Neuronal stem cell (in vitro differentiated cells): ENCODE results near the gene MREG.

Experiments used
- DNase-seq: peaks from one replicate; pipeline ENCODE4 v3.0.0-alpha.2; 2013; ENCODE audit warnings: low spot score
- H2AFZ ChIP-seq: one replicate; pipeline ENCODE4 v1.6.1; 2013; ENCODE audit warnings: mild to moderate bottlenecking, low read length, inconsistent platforms
- H2AK5ac ChIP-seq: 2 replicates; pipeline ENCODE4 v1.6.1; 2013; ENCODE audit warnings: low read depth, mild to moderate bottlenecking, inconsistent platforms, low read length, moderate library complexity, mixed read lengths
- H2BK120ac ChIP-seq: 2 replicates; pipeline ENCODE4 v1.6.1; 2013; ENCODE audit warnings: low read depth, mild to moderate bottlenecking, inconsistent platforms, low read length, moderate library complexity, mixed read lengths
- H2BK12ac ChIP-seq: one replicate; pipeline ENCODE4 v1.6.1; 2013; ENCODE audit warnings: low read length, inconsistent platforms
- H2BK15ac ChIP-seq: 2 replicates; pipeline ENCODE4 v1.6.1; 2013; ENCODE audit warnings: mild to moderate bottlenecking, low read length, inconsistent platforms, mixed read lengths
- H2BK5ac ChIP-seq: one replicate; pipeline ENCODE4 v1.6.1; 2013; ENCODE audit warnings: inconsistent platforms, mild to moderate bottlenecking, low read length, moderate library complexity
- H3K14ac ChIP-seq: one replicate; pipeline ENCODE4 v1.6.1; 2013; ENCODE audit warnings: low read length, inconsistent platforms
- H3K18ac ChIP-seq: 2 replicates; pipeline ENCODE4 v1.6.1; 2013; ENCODE audit warnings: low read length, inconsistent platforms
- H3K23ac ChIP-seq: 2 replicates; pipeline ENCODE4 v1.6.1; 2013; ENCODE audit warnings: low read depth, mild to moderate bottlenecking, mixed read lengths, low read length, inconsistent platforms; ENCODE audit not compliant: poor library complexity
- H3K27ac ChIP-seq: replicated peaks from 3 replicates; pipeline ENCODE4 v1.5.1; 2013; ENCODE audit warnings: low read length, inconsistent platforms
- H3K27me3 ChIP-seq, 3 experiments: 2 replicates each; pipeline ENCODE4 v1.6.1; 2013; ENCODE audit warnings: low read length in 3 of 3, mild to moderate bottlenecking in 2 of 3, inconsistent platforms in 1 of 3, low read depth in 1 of 3, mixed read lengths in 1 of 3, moderate library complexity in 1 of 3; ENCODE audit not compliant: control insufficient read depth in 3 of 3, insufficient read depth in 3 of 3
- H3K36me3 ChIP-seq, 2 donors: replicated peaks in 1 of 2; 2 replicates each; pipeline ENCODE4 v1.6.1; 2013; ENCODE audit warnings: low read length in 2 of 2; ENCODE audit not compliant: control insufficient read depth in 2 of 2, insufficient read depth in 2 of 2
- H3K4ac ChIP-seq: 2 replicates; pipeline ENCODE4 v1.6.1; 2013; ENCODE audit warnings: inconsistent platforms, mild to moderate bottlenecking, low read length, moderate library complexity
- H3K4me1 ChIP-seq, 2 donors: 1 replicate in 1 of 2; 2 replicates in 1 of 2; pipeline ENCODE4 v1.6.1; 2013; ENCODE audit warnings: low read length in 2 of 2, low read depth in 1 of 2; ENCODE audit not compliant: control insufficient read depth in 2 of 2, insufficient read depth in 1 of 2
- H3K4me2 ChIP-seq: one replicate; pipeline ENCODE4 v1.6.1; 2013; ENCODE audit warnings: mild to moderate bottlenecking, low read length, inconsistent platforms; ENCODE audit not compliant: insufficient read depth, poor library complexity, severe bottlenecking
- H3K4me3 ChIP-seq, 2 donors: 2 replicates each; pipeline ENCODE4 v1.5.1; 2013; ENCODE audit warnings: low read length in 2 of 2, mild to moderate bottlenecking in 2 of 2, inconsistent platforms in 1 of 2, moderate library complexity in 1 of 2
- H3K79me1 ChIP-seq: one replicate; pipeline ENCODE4 v1.6.1; 2013; ENCODE audit warnings: low read depth, mild to moderate bottlenecking, inconsistent platforms, low read length, moderate library complexity
- H3K9ac ChIP-seq: one replicate; pipeline ENCODE4 v1.6.1; 2013; ENCODE audit warnings: mild to moderate bottlenecking, low read depth, low read length, inconsistent platforms; ENCODE audit not compliant: poor library complexity
- H3K9me3 ChIP-seq, 2 donors: replicated peaks in 1 of 2; 2 replicates each; pipeline versions ENCODE3 to v1.6.1; 2013; ENCODE audit warnings: low read length in 2 of 2, mild to moderate bottlenecking in 2 of 2, inconsistent platforms in 1 of 2, low read depth in 1 of 2, mixed read lengths in 1 of 2, moderate library complexity in 1 of 2; ENCODE audit not compliant: control insufficient read depth in 2 of 2, insufficient read depth in 1 of 2
- H4K8ac ChIP-seq: one replicate; pipeline ENCODE4 v1.6.1; 2013; ENCODE audit warnings: low read depth, mild to moderate bottlenecking, inconsistent platforms, low read length, moderate library complexity
- H4K91ac ChIP-seq: one replicate; pipeline ENCODE4 v1.6.1; 2013; ENCODE audit warnings: low read length, low read depth, mild to moderate bottlenecking, inconsistent platforms; ENCODE audit not compliant: poor library complexity
- WGBS, 2 donors: extraction: QIAGEN DNeasy Blood & Tissue Kit; methylation state at CpG; one replicate each; pipeline ENCODE4 v1.1.7; 2013; ENCODE audit warnings: missing lambda C conversion rate in 2 of 2, mixed read lengths in 1 of 2; ENCODE audit not compliant: insufficient read length in 2 of 2, insufficient replicate concordance in 1 of 2; ENCODE audit errors: extremely low coverage in 2 of 2; 5-methylcytosine and 5-hydroxymethylcytosine counted together

Gene MREG

GRCh38 chr2:215949991-215950404 lies 63.4 kb downstream of the MREG start:
- H2BK5ac ChIP-seq, result no peak overlapping the region
- no peak overlapping the region for H2AFZ ChIP-seq
- no peak overlapping the region for H3K27ac ChIP-seq
- no peak for DNase-seq
- no peaks in the 10 kb centered on the region for H3K4me1 ChIP-seq
- no peaks in the 10 kb centered on the region for H3K36me3 ChIP-seq
- no peak overlapping the region for H3K23ac ChIP-seq
- no peak overlapping the region for H4K91ac ChIP-seq
- no peak overlapping the region for H2BK15ac ChIP-seq
- no peak overlapping the region for H3K9ac ChIP-seq
- no peaks in the 10 kb centered on the region for H3K27me3 ChIP-seq
- no peaks in the 10 kb centered on the region for H3K79me1 ChIP-seq
- H2AK5ac ChIP-seq, result no peak overlapping the region
- H4K8ac ChIP-seq, result no peak overlapping the region
- H2BK12ac ChIP-seq, result no peak overlapping the region
- no peak overlapping the region for H3K4me3 ChIP-seq
- no peak overlapping the region for H3K14ac ChIP-seq
- no peak overlapping the region for H2BK120ac ChIP-seq
- H3K4ac ChIP-seq, result no peak overlapping the region
- H3K4me2 ChIP-seq, result no peak overlapping the region
- H3K9me3 ChIP-seq, result no peaks in the 10 kb centered on the region
- WGBS, 2 donors, result no CpG with 5 or more reads among the region's 3 CpGs
- H3K18ac ChIP-seq, result no peak overlapping the region

- H2BK5ac ChIP-seq, result no peak overlapping the region
- H2BK120ac ChIP-seq, result no peak overlapping the region
- H3K27me3 ChIP-seq, result no peaks in the 10 kb centered on the region
- no peaks in the 10 kb centered on the region for H3K79me1 ChIP-seq
- H3K14ac ChIP-seq, result no peak overlapping the region
- DNase-seq, result no peak
- no peaks in the 10 kb centered on the region for H3K4me1 ChIP-seq
- H3K36me3 ChIP-seq, result peaks cover 3 to 11% of the 10 kb centered on the region in 2 donors
- H4K8ac ChIP-seq, result no peak overlapping the region
- no peak overlapping the region for H3K18ac ChIP-seq
- H2AFZ ChIP-seq, result no peak overlapping the region
- H3K23ac ChIP-seq, result no peak overlapping the region
- no peak overlapping the region for H3K4me2 ChIP-seq
- no peak overlapping the region for H2BK12ac ChIP-seq
- no peak overlapping the region for H3K9ac ChIP-seq
- no peaks in the 10 kb centered on the region for H3K9me3 ChIP-seq
- H3K4me3 ChIP-seq, result no peak overlapping the region
- H4K91ac ChIP-seq, result no peak overlapping the region
- H3K27ac ChIP-seq, result no peak overlapping the region
- WGBS, 2 donors, result no CpG with 5 or more reads among the region's 4 CpGs
- no peak overlapping the region for H2AK5ac ChIP-seq
- H3K4ac ChIP-seq, result no peak overlapping the region
- no peak overlapping the region for H2BK15ac ChIP-seq
These were observed 65.3 kb downstream of the MREG start for GRCh38 chr2:215948051-215948450.

GRCh38 chr2:215946586-215946985 lies 66.8 kb downstream of the MREG start:
- Histone ChIP-seq H3K18ac (no peak overlapping the region), H2AFZ (no peak overlapping the region), H3K27me3 (no peaks in the 10 kb centered on the region), H3K9ac (no peak overlapping the region), H3K23ac (no peak overlapping the region), H3K14ac (no peak overlapping the region), H3K4me2 (no peak overlapping the region), H3K4ac (no peak overlapping the region), H4K8ac (no peak overlapping the region), H2BK5ac (no peak overlapping the region), H2BK15ac (no peak overlapping the region), H2BK12ac (no peak overlapping the region), H2BK120ac (no peak overlapping the region), H3K79me1 (no peaks in the 10 kb centered on the region), H3K27ac (no peak overlapping the region), H3K9me3 (no peaks in the 10 kb centered on the region), H3K4me1 (peaks cover 0 to 2% of the 10 kb centered on the region in 2 donors), H2AK5ac (no peak overlapping the region), H3K4me3 (no peak overlapping the region), H3K36me3 (peaks cover 5 to 12% of the 10 kb centered on the region in 2 donors), H4K91ac (no peak overlapping the region)
- WGBS, 2 donors, result no CpG with 5 or more reads among the region's 3 CpGs
- DNase-seq, result no peak

- no peak overlapping the region for H3K4me2 ChIP-seq
- no peak overlapping the region for H3K14ac ChIP-seq
- no peak overlapping the region for H2BK12ac ChIP-seq
- no peak overlapping the region for H4K8ac ChIP-seq
- H3K36me3 ChIP-seq, result peaks cover 7 to 12% of the 10 kb centered on the region in 2 donors
- H3K9me3 ChIP-seq, result no peaks in the 10 kb centered on the region
- H3K4ac ChIP-seq, result no peak overlapping the region
- H3K4me3 ChIP-seq, result no peak overlapping the region
- H2BK5ac ChIP-seq, result no peak overlapping the region
- H2BK120ac ChIP-seq, result no peak overlapping the region
- peaks cover 0 to 2% of the 10 kb centered on the region in 2 donors for H3K4me1 ChIP-seq
- H3K18ac ChIP-seq, result no peak overlapping the region
- WGBS, 2 donors, result no CpG with 5 or more reads among the region's 3 CpGs
- H2BK15ac ChIP-seq, result no peak overlapping the region
- DNase-seq, result no peak
- no peak overlapping the region for H4K91ac ChIP-seq
- H3K9ac ChIP-seq, result no peak overlapping the region
- no peaks in the 10 kb centered on the region for H3K27me3 ChIP-seq
- H3K23ac ChIP-seq, result no peak overlapping the region
- no peak overlapping the region for H3K27ac ChIP-seq
- no peaks in the 10 kb centered on the region for H3K79me1 ChIP-seq
- H2AK5ac ChIP-seq, result no peak overlapping the region
- no peak overlapping the region for H2AFZ ChIP-seq
These were observed 71.2 kb downstream of the MREG start for GRCh38 chr2:215942194-215942593.
